NB4 (cell line): Measurements from ENCODE around the gene ARHGAP28.

Experiments used
- CTCF ChIP-seq: IDR thresholded peaks from one replicate; pipeline ENCODE4 v1.5.1; 2012; ENCODE audit warnings: low read depth, low read length
- TF ChIP-seq, protein P1 (sequence below): IDR thresholded peaks from 2 replicates; pipeline ENCODE4 v1.6.1; 2011; ENCODE audit warnings: low read depth, low read length

DNA sequence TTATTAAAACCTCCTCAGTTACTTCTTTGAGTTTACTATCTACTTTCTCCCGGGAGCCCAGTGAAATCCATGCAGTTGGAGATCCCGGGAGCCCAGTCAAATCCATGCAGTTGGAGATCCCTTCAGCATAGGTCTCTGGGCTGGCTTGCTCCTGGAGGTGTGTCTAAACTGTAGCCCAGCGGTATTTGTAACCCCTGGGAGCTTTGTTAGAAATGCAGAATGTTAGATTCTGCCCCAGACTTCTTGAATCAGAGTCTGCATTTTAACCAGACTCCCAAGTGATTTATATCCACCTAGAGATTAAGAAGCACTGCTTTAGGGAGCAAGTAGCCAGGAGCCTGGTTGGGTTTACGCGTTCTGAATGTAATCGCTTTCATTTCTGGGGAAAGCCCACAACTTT lies 54.5 kb downstream of the ARHGAP28 start:
- TF ChIP-seq, protein P1, sequence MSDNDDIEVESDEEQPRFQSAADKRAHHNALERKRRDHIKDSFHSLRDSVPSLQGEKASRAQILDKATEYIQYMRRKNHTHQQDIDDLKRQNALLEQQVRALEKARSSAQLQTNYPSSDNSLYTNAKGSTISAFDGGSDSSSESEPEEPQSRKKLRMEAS, result no peak
- TF ChIP-seq CTCF, result no peak
